Fibroblast of gingiva (primary cell): Measurements from ENCODE around the gene COQ4.
"Not testable (repeated sequence)": the region's sequence is repeated elsewhere in the genome, so short reads cannot be mapped to it uniquely, and the experiment has no call there.

Experiments used
- DNase-seq: peaks from one replicate; pipeline ENCODE4 v3.0.0-alpha.2; 2011; ENCODE audit warnings: low read depth

Gene COQ4

DNA sequence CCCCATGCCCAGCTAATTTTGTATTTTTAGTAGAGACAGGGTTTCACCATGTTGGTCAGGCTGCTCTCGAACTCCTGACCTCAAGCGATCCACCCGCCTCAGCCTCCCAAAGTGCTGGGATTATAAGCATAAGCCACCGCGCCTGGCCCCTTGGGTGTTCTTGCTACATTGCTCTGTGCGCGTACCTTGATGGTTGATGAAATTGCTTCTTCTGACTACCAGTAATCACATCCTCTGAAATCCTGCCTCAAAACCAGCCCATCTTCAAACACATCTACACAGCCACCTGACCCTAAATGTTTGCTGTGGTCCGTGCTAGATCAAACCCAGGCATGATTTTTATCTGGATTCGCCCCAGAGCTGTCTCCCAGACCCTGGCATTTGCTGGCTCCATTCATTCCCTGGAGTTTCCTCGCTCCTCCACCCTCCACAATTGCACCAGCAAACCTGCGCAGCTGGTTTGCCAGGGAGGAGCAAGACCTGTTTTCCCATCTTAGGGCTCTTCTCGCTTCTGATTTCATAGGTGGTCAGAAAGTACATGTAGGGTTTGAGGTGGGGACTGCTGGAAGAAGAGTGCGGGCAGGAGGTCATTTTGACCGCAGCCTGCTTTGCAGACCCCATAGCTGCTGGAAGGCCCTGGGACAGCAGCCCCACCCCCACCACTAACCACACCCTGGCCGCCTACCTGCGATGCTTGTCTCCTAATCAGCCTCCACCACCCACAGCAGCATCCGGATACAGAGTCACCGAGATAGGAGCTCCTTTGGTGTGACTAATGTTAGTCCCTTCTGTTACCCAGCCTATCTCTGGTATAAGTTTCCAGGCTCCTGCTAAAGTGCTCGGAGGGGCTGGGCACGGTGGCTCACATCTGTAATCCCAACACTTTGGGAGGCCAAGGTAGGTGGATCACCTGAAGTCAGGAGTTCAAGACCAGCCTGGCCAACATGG is 23.8 kb upstream of the COQ4 start:
- no peak for DNase-seq

DNA sequence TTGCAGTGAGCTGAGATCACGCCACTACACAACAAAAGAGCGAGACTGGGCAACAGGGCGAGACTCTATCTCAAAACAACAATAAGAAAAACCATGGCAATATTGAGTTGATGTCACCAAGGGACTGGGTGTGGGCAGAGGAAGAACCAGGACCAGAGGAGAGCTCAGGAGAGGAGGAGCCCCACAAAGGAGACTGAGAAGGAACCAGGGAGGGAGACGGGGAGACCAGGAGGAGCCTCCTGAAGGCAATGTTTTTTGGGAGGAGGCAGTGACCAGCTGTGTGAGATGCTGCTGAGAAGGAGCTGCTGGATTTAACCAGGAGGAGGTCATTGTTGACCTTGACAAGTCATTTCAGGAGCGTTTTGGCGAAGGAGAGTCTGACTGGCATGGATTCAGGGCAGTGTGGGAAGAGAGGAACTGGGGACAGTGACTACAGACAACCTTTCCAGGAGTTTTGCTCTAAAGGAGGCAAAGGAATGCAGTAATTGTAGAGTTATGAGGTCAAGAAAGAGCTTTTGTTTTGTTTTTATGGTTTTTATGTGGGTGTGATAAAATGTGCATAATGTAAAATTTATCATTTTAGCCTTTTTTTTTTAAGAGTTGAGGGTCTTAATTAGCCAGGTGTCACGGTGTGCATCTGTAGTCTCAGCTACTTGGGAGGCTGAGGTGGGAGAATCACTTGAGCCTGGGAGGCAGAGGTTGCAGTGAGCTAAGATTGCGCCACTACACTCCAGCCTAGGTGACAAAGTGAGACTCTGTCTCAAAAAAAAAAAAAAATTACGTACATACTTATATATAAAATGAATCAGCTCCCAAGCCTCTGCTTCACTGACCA is 18.3 kb upstream of the COQ4 start:
- no peak for DNase-seq

- DNase-seq: no peak
Observed at GRCh38 chr9:128304971-128305288, 17.7 kb upstream of the COQ4 start.

- no peak for DNase-seq
Observed at GRCh38 chr9:128309551-128309950, 13.1 kb upstream of the COQ4 start.

GRCh38 chr9:128310461-128310860 is 12.2 kb upstream of the COQ4 start:
- DNase-seq: no peak

DNA sequence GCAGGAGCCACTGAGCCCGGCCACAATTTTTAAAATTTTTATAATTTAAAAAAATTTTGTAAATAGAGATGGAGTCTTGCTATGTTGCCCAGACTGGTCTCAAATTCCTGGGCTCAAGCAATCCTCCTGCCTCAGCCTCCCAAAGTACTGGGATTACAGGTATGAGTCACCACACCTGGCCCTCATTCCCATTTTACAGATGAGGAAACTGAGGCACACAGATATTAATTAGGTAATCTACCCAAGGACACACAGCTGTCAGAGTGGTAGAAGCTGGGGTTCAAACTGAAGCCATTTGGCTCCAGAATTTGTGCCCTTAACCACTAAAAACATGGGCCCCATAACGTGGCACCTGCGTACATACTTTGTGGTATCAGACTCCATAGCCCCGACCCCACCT is 7.9 kb upstream of the COQ4 start:
- no peak for DNase-seq

GRCh38 chr9:128316421-128316820 is 6.2 kb upstream of the COQ4 start:
- DNase-seq: no peak

GRCh38 chr9:128317629-128318028 is 5.0 kb upstream of the COQ4 start:
- DNase-seq: no peak

GRCh38 chr9:128321343-128321742 is 1.3 kb upstream of the COQ4 start:
- DNase-seq: no peak

GRCh38 chr9:128321879-128322403 is 698 bp upstream of the COQ4 start:
- DNase-seq: no peak

DNA sequence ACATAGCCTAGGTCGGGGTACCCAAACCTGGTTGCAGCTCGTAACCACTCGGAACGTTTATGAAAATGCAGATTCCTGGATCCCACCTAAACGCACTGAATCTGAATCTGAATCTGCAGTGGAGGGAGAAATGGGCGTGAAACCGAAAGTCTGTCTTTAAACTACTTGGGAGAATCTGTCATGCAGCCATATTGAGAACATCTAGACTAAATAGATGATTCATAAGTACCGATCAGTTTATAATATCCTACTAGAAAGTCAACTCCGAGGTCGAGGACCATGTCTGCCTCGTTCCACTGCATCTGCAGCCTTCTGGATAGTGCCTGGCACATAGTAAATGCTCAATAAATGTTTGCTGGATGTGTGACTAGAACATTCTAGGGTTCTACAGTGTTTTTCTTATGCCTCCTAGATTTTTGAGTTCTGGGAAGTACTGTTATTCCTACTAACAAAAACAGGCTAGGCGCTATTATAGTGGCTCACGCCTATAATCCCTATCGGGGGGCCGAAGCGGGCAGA is 632 bp downstream of the COQ4 start:
- DNase-seq: no peak

GRCh38 chr9:128323791-128324190 is 1.2 kb downstream of the COQ4 start:
- DNase-seq: no peak

- no peak for DNase-seq
Observed at GRCh38 chr9:128324401-128324800, 1.8 kb downstream of the COQ4 start.

GRCh38 chr9:128325629-128326028 is 3.0 kb downstream of the COQ4 start:
- DNase-seq: no peak

GRCh38 chr9:128333451-128333869 is 10.8 kb downstream of the COQ4 start:
- no peak for DNase-seq

- no peak for DNase-seq
Observed at GRCh38 chr9:128335161-128335560, 12.5 kb downstream of the COQ4 start.

DNA sequence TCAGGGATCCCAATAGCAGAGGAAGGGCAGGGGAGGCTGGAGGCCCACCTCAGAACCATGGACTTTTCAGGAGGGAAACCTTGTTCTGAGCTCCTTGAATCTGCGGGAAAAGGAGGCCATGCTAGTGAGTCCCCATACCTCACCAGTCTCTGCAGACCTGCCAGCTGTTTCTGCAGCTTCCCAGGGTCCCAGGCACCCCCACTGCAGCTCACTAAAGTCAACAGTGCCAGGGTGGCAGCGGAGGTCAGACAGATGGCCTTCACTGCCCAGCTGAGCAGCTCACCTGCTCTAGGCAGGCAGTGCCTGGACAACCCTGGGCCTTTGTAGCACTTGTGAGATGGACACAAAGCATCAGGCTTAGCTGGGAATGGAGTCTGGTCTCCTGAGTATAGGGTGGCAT is 13.3 kb downstream of the COQ4 start:
- no peak for DNase-seq

DNA sequence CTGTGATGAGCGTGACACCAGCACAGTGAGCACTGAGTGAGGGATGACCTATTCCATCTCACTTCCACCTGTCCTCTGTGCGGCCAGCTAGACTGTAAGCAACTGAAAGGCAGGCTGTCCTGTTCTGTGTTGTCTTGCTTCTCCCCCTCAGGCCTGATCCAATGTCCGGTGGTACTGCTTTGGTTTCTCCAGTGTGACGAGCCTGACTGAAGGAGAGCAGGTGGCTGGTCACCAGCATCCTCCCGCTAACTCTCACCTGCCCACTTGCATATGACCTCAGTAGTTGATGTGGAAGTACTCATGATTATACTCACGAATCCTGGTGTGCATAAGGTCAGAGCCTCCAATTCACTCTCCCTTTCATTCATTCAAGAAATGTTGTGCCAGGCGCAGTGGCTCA is 15.3 kb downstream of the COQ4 start:
- DNase-seq: no peak

GRCh38 chr9:128338852-128339614 is 16.4 kb downstream of the COQ4 start:
- DNase-seq: not testable (repeated sequence)

GRCh38 chr9:128339761-128340690 is 17.4 kb downstream of the COQ4 start, which contains the start of gene SLC27A4:
TSS of gene SLC27A4 (plus strand) at chr9:128340527. CDS start at chr9:128343133, 2,606 bp downstream.
- DNase-seq: peak; percentile 68
